BLaER1 (cell line): ENCODE results near the gene RCOR1.

Experiments used
- H3K27ac ChIP-seq: shearing (Covaris generic); formaldehyde crosslinking; 2 replicates; pipeline ENCODE4 v1.8.1; 2022
- H3K27me3 ChIP-seq: shearing (Covaris generic); formaldehyde crosslinking; 2 replicates; pipeline ENCODE4 v1.8.1; 2022
- H3K36me3 ChIP-seq: shearing (Covaris generic); formaldehyde crosslinking; 2 replicates; pipeline ENCODE4 v1.8.1; 2022
- H3K4me1 ChIP-seq: shearing (Covaris generic); formaldehyde crosslinking; 2 replicates; pipeline ENCODE4 v1.8.1; 2022
- H3K4me2 ChIP-seq: shearing (Covaris generic); formaldehyde crosslinking; 2 replicates; pipeline ENCODE4 v1.8.1; 2022
- H3K4me3 ChIP-seq: shearing (Covaris generic); formaldehyde crosslinking; 2 replicates; pipeline ENCODE4 v1.8.1; 2022
- H3K9ac ChIP-seq: shearing (Covaris generic); formaldehyde crosslinking; 2 replicates; pipeline ENCODE4 v1.8.1; 2022
- H3K9me3 ChIP-seq: shearing (Covaris generic); formaldehyde crosslinking; 2 replicates; pipeline ENCODE4 v1.8.1; 2022
- H4K20me1 ChIP-seq: shearing (Covaris generic); formaldehyde crosslinking; 2 replicates; pipeline ENCODE4 v1.8.1; 2022
- Cebpa-rat ChIP-seq: shearing (Covaris generic); IDR thresholded peaks from 2 replicates; pipeline ENCODE4 v1.8.1; 2022

Gene RCOR1

DNA sequence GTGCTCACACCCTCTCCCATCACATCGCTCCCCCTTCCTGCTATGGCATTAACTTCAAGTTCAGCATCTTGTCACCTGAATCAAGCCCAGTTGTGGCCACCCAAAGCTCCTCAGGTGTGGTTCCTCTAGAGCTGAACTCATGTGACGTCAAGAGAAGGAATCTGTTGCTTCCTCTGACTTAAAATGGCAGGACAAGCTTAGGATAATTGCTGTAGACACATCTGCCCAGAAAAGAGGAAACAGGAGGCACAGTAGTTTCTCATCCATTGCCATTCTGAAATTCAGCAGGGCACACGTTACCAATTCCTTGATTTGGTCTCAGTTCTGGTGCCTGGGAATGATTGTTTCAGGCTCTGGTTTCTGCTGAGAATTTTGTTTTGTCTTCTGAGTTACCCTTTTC lies 52.1 kb downstream of the RCOR1 start:
- peaks cover 59% of the 10 kb centered on the region for H3K4me1 ChIP-seq
- no peaks in the 10 kb centered on the region for H3K27me3 ChIP-seq
- H3K27ac ChIP-seq: no peak overlapping the region
- H3K9ac ChIP-seq: no peak overlapping the region
- H3K4me3 ChIP-seq: no peak overlapping the region
- H4K20me1 ChIP-seq: peaks cover 100% of the 10 kb centered on the region
- peaks cover 18% of the 10 kb centered on the region; the same call in 1 of the 2 replicates for H3K9me3 ChIP-seq
- TF ChIP-seq Cebpa-rat: no peak
- peak overlapping the region; percentile 29 for H3K4me2 ChIP-seq
- H3K36me3 ChIP-seq: peaks cover 43% of the 10 kb centered on the region

DNA sequence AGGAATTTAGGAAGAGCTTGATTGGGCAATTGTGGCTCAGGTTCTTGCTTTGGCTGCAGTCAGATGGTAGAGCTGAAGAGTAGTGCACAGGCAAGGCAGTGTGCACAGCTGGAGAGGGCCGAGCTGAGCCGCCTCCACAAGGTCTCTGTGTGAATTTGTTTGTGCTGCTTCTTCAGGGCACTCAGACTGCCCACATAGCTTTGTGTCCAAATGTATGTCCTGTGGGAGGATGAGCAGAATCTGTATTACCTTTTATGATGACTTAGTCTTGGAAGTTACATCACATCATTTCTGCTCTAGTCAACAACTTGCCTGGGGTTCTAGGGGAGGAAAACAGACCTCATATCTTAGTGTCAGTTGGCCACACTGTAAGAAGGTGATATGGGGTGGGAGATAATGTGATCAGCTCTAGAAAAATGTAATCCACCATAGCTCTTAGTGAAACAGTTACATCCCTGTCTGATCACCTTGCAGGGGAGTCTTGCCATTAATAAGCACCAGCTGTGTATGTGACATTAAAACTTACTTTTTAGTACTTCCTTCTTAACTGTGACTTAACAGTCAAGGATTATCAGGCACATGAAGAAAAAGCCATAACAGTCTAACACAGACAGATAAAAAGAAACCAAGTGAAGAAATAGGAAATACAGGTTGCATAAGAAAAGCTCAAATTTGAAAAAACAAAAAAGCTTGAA lies 53.4 kb downstream of the RCOR1 start:
- no peak for TF ChIP-seq Cebpa-rat
- peaks cover 32% of the 10 kb centered on the region for H3K36me3 ChIP-seq
- peaks cover 10% of the 10 kb centered on the region; the same call in 1 of the 2 replicates for H3K9me3 ChIP-seq
- H3K9ac ChIP-seq: no peak overlapping the region
- H3K4me2 ChIP-seq: peak overlapping the region; percentile 5
- no peak overlapping the region for H3K4me3 ChIP-seq
- H3K4me1 ChIP-seq: peaks cover 61% of the 10 kb centered on the region
- H4K20me1 ChIP-seq: peaks cover 99% of the 10 kb centered on the region
- H3K27ac ChIP-seq: no peak overlapping the region
- H3K27me3 ChIP-seq: no peaks in the 10 kb centered on the region

DNA sequence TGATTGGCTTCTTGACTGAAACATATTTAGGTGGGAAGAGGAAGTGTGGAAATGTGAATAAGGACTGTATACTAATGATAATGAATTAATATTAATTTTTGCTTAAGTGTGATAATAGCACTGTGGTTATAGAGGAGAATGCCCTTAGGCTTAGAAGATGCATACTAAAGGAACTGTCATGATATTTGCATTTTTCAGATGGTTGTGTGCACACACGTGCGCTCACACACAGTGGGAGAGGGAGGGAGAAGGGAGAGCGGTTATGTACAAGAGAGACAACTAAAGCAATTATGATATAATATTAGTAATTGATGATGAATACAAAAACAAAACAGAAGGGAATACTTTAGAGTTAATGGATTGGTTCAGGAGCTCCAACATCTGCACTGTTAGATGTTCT lies 54.2 kb downstream of the RCOR1 start:
- Histone ChIP-seq H3K27ac (no peak overlapping the region), H3K27me3 (no peaks in the 10 kb centered on the region), H4K20me1 (peaks cover 99% of the 10 kb centered on the region), H3K4me3 (no peak overlapping the region), H3K9ac (no peak overlapping the region), H3K4me1 (peaks cover 64% of the 10 kb centered on the region), H3K36me3 (peaks cover 28% of the 10 kb centered on the region), H3K9me3 (peaks cover 7% of the 10 kb centered on the region; the same call in 1 of the 2 replicates), H3K4me2 (no peak overlapping the region)
- TF ChIP-seq Cebpa-rat: no peak

DNA sequence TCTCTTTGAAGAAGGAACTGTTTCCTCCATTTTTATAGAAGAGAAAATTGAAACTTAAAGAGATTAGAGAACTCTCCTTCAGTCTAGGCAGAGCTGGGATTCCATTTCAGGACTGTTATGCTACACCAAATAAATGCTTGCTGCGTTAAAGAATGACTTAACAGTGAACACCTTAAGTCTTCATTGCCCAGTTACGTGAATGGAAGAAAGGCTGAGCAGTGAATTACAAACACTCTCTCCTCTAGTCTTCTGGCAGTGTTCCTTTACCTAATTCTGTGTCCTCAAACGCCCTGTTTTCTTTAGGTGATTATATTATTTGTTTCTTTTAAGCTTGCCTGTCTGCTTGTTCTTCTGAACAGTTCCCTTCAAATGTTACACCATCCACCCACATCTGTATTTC lies 59.7 kb downstream of the RCOR1 start:
- Histone ChIP-seq H3K4me3 (no peak overlapping the region), H4K20me1 (peaks cover 99% of the 10 kb centered on the region)

DNA sequence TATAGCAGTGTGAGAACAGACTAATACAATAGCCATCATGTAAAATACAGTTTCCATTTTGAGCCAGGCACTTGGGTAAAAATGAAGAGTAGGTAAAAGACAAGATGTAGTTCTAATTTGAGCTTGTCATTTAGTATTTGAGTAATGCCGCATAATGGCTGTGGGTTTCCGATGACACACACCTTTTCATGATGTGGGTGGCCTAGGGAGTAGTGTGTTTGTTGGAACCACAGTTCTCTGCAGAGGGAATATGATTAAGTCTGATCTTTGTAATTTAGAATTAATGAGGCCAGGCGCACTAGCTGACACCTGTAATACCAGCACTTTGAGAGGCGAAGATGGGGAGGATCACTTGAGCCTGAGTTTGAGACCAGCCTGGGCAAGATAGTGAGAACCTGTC lies 61.8 kb downstream of the RCOR1 start:
- H3K4me2 ChIP-seq: no peak overlapping the region
- H4K20me1 ChIP-seq: peaks cover 99% of the 10 kb centered on the region
- H3K9ac ChIP-seq: no peak overlapping the region
- H3K9me3 ChIP-seq: peaks cover 10% of the 10 kb centered on the region
- H3K36me3 ChIP-seq: peaks cover 25% of the 10 kb centered on the region
- H3K27ac ChIP-seq: no peak overlapping the region
- peaks cover 37% of the 10 kb centered on the region for H3K4me1 ChIP-seq
- TF ChIP-seq Cebpa-rat: no peak
- no peak overlapping the region for H3K4me3 ChIP-seq
- no peaks in the 10 kb centered on the region for H3K27me3 ChIP-seq

More for the DNA sequence above, 59.7 kb downstream of the RCOR1 start:
- Histone ChIP-seq H3K27ac (no peak overlapping the region), H3K9me3 (peaks cover 10% of the 10 kb centered on the region), H3K9ac (no peak overlapping the region), H3K27me3 (no peaks in the 10 kb centered on the region), H3K36me3 (peaks cover 39% of the 10 kb centered on the region), H3K4me1 (peaks cover 38% of the 10 kb centered on the region), H3K4me2 (no peak overlapping the region)
- no peak for TF ChIP-seq Cebpa-rat

DNA sequence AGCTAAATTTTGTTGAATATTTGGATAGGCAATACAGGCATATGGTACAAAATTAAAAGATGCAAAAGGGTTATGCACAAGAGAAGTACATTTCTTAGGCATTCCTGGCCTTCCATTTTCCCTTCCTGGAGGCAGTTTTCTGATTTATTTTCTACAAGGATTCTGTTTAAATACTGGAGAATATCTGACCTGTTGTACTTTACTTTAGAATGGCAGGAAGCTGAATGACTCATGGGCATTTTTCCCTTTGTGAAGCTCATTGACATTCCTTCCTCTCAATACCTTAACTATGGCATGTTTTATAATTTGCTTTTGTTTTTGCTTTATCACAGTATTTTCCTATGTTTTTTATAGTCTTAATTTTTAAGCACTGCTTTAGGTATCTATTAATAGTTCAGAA lies 62.7 kb downstream of the RCOR1 start:
- no peak for TF ChIP-seq Cebpa-rat
- Histone ChIP-seq H3K27ac (no peak overlapping the region), H3K9ac (no peak overlapping the region), H3K4me1 (peaks cover 35% of the 10 kb centered on the region), H3K27me3 (no peaks in the 10 kb centered on the region), H3K4me3 (no peak overlapping the region), H3K4me2 (no peak overlapping the region), H3K36me3 (peaks cover 22% of the 10 kb centered on the region), H4K20me1 (peaks cover 99% of the 10 kb centered on the region), H3K9me3 (peaks cover 10% of the 10 kb centered on the region)

DNA sequence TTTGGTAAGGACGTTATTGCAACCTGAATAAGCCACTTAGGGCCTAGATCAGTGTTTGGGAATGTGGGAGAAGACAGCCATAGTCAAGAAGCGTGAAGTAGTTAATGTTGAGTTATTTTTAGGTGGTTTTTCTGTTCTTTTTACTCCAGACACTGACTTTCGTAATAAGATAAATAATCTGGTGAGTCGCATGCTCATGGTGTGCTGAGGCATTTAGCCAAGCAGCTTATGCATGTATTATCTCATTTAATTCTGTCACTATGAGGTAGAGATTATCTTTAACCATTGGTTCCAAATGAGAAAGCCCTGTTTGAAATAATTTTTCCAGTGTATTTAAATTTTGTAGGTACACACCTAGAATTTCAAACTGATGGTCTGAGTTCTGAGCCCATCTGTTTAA lies 67.3 kb downstream of the RCOR1 start:
- no peak overlapping the region for H3K4me3 ChIP-seq
- H3K27ac ChIP-seq: no peak overlapping the region
- no peak for TF ChIP-seq Cebpa-rat
- H3K27me3 ChIP-seq: no peaks in the 10 kb centered on the region
- peaks cover 100% of the 10 kb centered on the region for H4K20me1 ChIP-seq
- H3K36me3 ChIP-seq: peaks cover 47% of the 10 kb centered on the region
- H3K4me1 ChIP-seq: peaks cover 21% of the 10 kb centered on the region; the same call in 1 of the 2 replicates
- no peak overlapping the region for H3K4me2 ChIP-seq
- H3K9me3 ChIP-seq: no peaks in the 10 kb centered on the region; the same call in 1 of the 2 replicates
- H3K9ac ChIP-seq: no peak overlapping the region

DNA sequence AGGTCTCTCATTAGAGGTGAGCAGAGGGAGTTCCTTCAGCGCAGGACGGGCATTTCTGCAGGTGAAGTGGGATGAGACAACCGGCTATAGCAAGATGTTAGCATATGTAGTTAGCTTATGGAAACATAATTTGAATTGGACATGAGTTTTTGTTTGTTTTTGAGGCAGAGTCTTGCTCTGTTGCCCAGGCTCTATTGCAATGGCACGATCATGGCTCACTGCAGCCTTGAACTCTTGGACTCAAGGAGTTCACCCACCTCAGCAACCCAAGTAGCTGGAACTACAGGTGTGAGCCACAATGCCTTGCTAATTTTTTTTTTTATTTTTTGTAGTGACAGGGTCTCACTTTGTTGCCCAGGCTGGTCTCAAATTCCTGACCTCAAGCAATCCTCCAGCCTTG lies 69.2 kb downstream of the RCOR1 start:
- Histone ChIP-seq H4K20me1 (peaks cover 100% of the 10 kb centered on the region), H3K4me2 (no peak overlapping the region), H3K9ac (no peak overlapping the region), H3K36me3 (peaks cover 53% of the 10 kb centered on the region), H3K27me3 (no peaks in the 10 kb centered on the region), H3K9me3 (no peaks in the 10 kb centered on the region; the same call in 1 of the 2 replicates), H3K4me1 (peaks cover 20% of the 10 kb centered on the region; the same call in 1 of the 2 replicates), H3K4me3 (no peak overlapping the region), H3K27ac (no peak overlapping the region)
- no peak for TF ChIP-seq Cebpa-rat

DNA sequence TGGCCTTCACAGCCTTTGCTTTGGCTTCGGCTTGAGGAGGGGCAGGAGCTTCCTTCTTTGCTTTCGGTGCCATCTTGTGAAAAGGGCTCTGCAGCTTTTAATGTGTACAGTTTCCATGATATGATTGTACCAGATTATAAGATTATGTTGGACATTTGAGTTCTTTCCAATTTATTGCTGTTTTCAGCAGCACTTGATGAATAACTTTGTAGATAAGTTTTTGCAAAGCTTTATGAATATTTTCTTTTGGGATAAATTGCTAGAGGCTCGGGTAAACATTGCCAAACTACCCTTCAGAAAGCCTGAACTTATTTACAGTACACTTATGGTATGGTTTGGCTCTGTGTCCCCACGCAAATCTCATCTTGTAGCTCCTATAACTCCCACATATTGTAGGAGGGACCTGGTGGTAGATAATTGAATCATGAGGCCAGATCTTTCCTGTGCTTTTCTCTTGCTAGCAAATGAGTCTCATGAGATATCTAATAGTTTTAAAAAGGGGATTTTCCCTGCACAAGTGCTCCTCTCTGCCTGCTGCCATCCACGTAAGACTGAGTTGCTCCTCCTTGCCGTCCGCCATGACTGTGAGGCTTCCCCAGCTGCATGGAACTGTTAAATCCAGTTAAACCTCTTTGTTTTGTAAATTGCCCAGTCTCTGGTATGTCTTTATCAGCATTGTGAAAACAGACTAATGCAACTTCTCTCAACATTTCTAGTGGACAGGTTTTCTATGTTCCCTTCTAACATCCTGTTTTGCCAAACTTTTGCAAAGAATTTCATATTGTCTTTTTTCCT lies 70.4 kb downstream of the RCOR1 start:
- Histone ChIP-seq H3K4me3 (no peak overlapping the region), H3K4me2 (no peak overlapping the region), H3K9ac (no peak overlapping the region), H3K27ac (no peak overlapping the region), H4K20me1 (peaks cover 100% of the 10 kb centered on the region), H3K4me1 (peaks cover 24% of the 10 kb centered on the region; the same call in 1 of the 2 replicates), H3K27me3 (no peaks in the 10 kb centered on the region), H3K9me3 (no peaks in the 10 kb centered on the region; the same call in 1 of the 2 replicates), H3K36me3 (peaks cover 61% of the 10 kb centered on the region)
- no peak for TF ChIP-seq Cebpa-rat

DNA sequence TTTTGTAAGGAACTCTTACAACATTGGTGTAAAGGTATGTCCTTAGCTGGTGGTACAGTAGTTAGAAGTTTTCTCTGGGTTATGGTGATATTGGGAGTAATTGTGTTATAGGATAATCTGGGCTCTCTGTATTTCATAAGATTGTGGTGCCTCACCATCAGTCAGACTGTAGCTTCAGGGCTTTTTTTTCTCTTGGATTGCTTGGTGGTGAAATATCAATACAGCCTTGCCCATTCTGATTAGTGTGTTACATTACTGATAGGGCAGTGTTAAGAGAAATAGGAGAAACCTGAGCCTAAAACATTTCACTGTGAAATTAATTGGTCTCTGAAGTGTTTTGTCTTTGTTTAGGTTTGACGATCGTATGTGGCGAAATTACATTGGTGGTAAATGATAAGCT lies 71.0 kb downstream of the RCOR1 start:
- Histone ChIP-seq H4K20me1 (peaks cover 100% of the 10 kb centered on the region), H3K36me3 (peaks cover 61% of the 10 kb centered on the region), H3K4me2 (no peak overlapping the region), H3K4me1 (peaks cover 24% of the 10 kb centered on the region; the same call in 1 of the 2 replicates), H3K9me3 (no peaks in the 10 kb centered on the region; the same call in none of the 2 replicates), H3K27ac (no peak overlapping the region), H3K4me3 (no peak overlapping the region), H3K9ac (no peak overlapping the region), H3K27me3 (no peaks in the 10 kb centered on the region)
- no peak for TF ChIP-seq Cebpa-rat
